NCI-H446 treated with DMSO at 0.1 percent for 48 hours (cell line): ENCODE data around the gene MTPN.

ENCODE experiments used
- DNase-seq: peaks from one replicate; lab custom pipeline; 2025; lab: John Stamatoyannopoulos, UW

Gene MTPN

DNA sequence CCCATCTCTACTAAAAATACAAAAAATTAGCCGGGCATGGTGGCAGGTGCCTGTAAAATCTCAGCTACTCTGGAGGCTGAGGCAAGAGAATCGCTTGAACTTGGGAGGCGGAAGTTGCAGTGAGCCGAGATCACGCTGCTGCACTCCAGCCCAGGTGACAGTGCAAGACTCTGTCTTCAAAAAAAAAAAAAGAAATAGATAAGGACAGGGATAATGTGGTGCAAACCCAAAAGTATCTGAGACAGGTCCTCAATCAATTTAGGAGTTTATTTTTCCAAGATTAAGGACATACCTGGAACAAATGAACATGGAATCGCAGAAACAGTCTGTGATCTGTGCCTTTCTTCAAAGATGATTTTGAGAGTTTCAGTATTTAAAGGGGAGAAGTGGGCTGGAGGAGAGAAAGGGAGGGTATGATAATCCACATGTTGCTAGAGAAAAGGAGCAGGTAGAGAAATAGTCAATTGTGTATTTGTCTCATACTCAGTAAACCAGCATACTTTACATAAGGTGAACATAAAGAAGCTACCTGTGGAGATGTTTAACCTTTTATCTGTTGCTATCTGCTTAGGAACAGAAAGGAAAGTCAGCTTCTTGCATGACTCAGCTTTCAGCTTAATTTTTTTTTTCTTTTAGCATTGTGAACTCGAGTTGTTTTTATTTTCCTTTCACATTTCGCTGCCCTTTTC lies 4.9 kb upstream of the MTPN start:
- DNase-seq, result no peak

DNA sequence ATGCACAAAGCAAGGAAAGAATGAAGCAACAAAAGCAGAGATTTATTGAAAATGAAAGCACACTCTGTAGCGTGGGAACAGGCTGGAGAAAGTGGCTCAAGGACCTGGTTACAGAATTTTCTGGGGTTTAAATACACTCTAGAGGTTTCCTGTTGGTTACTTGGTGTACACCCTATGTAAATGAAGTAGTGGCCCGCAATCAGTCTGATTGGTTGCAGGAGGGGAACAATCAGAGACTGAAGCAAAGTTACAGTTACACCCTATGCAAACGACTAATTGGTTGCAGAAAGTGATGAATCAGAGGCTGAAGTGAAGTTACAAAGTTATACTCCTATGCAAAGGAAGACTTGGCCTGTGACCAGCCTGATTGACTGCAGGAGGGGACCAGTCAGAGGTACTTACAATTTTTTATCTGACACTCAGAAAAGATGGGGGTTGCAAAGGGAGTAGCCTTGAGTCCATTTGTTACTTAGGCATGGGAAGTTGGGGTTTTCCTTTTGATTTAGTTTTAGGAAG lies 3.6 kb upstream of the MTPN start:
- no peak for DNase-seq

DNA sequence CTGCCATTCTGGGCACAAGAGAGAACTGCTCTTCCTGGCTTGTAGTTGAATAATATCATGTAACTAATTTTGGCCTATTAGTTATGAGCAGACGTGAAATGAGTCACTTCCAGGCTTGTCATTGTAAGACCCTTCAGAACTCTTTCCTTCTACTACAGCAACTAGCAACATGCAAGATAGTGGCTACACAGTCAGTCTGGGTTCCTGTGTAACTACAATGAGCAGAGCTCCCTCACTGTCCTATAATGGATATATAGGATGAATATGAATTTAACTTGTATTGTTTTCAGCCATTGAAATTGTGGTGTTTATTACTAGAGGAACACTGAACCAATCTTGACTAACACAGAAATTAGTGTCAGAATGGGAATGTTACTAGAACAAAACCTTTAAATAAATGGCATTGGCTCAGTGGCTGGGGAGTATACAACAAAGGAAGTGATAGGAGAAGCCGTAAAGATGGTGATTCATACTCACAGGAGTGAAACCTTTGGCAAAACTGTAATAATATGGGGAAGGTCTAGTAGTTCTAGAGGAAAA lies 2.9 kb upstream of the MTPN start:
- DNase-seq, result no peak

DNA sequence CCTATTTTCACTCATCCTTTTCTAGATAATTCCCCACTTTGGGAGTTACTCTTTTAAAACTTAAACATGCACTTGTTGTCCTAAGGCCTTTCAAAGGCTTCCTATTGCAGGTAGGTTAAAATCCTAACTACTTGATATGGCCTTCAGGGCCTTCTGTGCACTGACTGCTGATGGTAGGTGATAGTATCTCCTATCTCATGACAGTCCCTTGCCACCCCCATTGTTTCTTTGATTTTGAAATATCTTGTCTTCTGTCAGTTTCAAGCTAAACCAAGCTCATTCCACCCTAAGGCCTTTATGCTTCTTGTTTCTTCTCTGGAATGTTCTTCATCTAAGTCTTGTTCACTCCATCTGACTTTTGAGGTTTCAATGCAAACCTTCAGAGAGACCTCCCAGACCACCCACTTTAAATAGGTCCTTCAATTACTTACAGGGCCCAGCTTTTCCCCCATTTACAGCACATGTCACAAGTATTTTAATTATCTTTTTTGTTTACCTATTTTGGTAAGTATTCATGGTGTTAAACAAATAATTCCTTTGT lies 2.4 kb upstream of the MTPN start:
- DNase-seq, result no peak

DNA sequence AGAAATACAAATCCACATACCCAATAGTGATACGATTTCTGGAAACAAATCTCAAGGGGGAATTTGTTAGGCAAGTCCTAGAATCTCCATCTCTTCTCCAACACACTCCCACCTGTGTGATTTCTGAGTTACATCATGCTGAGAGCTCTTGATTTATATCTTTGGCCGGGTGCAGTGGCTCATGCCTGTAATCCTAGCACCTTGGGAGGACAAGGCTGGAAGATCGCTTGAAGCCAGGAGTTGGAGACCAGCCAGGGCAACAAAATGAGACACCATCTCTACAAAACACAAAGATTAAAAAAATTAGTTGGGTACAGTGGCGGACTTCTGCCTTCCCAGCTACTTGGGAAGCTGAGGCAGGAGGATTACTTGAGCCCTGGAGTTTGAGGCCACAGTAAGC lies 1.5 kb upstream of the MTPN start:
- no peak for DNase-seq

DNA sequence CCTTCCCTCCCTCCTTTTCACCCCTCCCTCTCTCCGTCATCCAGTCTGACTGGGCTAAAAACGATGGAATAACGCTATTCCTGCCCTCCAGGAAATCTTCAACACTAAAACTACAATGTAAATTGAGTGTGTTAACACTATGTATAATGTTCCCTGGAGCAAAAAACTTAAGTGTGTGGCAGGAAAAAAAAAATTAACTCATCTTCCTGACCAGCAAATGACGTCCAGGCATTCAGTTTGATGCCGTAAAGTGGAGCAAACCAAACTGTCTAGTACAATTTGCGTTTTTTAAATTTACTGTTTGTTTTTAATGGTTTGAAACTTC lies 545 bp upstream of the MTPN start:
- DNase-seq, result no peak

DNA sequence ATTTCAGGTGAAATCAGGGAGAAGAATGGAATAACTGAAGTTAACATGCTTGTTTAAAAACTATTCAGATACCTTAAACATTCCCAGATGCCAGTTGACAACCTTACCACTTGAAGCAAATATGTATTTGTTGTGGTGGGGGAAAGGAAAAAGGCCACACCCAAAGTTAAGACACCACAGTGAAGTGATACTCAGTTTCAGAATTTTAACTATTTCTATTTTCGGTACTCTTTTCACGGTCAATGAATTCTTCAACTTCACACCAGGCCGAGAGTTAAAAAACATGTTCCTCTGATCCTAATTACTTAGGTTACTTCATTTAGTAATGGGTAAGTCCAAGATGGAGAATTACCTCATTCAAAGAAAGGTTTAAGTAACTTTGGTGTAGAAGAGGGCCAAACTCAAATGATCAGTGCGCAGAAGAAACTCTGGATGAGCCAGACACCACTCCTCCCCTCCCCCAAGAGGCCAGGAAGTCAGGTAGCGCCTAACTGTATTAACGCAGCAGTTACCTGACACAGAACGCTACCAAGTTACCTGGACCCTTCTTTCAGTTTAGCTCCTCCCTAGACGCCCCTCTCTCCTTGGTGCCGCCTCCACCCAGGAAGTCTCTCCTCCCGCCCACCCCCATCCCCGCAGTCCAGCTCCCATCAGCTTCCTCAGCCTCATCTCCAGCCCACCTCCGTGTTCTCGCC lies 700 bp downstream of the MTPN start:
- no peak for DNase-seq

DNA sequence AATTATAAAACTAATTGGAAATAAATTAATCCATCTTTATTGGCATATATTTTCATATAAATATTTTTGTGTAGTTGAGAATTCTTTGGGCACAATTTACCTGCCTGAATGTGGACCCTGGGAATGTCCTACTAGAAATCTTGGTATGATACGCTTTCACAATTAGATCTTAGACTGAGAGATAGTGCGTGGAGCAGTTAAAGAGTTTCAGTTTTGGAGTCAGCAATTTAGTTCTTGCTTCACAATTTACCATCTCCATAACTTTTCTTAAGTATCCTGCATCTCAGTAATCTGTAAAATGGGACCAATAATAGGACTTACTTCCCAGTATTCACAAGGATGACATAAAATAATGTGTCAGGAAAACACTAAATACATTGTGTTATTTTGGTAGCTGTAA lies 2.0 kb downstream of the MTPN start:
- no peak for DNase-seq

DNA sequence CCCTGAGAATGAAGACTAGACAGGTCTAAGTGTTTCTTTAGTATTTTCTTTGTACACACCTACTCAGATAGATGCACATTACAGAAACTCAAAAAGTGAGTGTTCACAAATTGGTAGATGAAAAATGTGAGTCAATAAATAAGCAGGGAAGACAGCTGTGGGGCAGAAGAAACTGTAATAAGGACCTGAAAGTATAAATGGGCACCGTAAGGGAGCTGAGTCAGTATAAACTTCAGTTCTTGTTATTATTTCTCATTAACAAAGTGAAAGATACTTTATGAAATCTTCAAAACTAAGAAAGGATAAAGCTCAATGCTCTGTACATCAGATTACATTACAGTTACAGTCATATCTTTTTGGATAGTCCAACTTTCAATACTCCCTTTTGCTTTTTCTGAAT lies 2.5 kb downstream of the MTPN start:
- no peak for DNase-seq

DNA sequence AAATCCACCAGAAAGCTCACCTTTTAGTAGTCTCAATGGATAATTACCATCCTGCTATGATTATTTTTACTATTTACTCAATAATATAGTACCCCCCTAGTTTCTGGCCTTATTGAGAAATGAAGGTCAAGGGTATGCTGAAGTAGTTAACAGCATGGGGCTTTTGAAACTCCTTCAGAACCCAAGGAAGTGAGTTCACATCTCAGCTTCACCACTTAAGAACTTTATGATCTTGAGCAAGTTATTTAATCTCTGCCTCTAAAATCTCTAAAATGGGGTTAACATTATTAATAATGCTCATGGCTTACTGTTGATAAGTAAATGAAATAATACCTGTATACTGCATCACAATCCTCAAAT lies 5.8 kb downstream of the MTPN start:
- DNase-seq, result no peak

DNA sequence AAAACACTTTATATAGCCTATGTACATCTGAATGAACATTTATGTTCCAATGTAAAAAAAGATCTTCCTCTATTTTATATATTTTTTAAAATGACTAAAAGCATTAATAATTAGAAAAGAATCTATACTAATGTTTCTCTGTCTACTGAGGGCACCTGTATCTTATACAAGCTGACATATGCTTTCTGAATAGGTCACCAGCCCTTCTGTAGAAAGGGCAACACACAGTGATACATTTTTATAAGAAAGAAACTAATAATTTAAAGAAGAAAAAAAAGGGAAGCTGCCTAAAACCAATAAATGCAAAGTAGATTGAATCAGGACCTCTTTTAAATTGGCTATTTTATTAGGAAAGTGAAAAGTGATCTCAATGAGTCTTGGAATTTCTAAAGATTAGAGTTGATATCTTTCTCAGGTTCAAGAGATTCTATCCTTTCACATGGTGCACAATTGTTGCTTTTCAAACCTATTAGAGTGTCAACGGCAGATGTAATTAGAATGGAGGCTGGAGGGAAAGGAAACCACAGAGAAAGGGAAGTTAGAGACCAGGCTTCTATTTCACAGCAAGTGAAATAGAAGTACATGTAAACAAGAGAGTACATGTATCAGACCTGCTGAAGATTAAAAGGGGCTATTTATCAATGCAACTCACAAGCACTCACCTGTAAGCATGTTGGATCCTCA lies 6.3 kb downstream of the MTPN start:
- no peak for DNase-seq

DNA sequence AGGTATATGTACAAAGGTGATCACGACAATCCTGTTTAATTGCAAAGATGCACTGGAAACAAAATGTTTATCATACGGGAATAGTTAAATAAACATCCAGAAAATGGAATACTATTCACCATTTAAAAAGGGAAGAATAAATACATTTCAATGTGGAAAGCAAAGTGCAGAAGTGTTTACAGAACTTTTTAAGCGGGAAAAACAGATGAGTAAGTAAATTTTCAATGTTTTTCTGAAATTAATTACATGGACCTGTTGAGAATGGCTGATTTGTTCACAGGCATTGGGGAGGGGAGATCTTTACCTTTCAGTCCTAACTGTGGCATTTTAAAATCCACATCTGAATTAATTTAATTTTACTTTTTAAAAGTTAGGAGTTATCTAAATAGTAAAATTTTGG lies 7.1 kb downstream of the MTPN start:
- no peak for DNase-seq

DNA sequence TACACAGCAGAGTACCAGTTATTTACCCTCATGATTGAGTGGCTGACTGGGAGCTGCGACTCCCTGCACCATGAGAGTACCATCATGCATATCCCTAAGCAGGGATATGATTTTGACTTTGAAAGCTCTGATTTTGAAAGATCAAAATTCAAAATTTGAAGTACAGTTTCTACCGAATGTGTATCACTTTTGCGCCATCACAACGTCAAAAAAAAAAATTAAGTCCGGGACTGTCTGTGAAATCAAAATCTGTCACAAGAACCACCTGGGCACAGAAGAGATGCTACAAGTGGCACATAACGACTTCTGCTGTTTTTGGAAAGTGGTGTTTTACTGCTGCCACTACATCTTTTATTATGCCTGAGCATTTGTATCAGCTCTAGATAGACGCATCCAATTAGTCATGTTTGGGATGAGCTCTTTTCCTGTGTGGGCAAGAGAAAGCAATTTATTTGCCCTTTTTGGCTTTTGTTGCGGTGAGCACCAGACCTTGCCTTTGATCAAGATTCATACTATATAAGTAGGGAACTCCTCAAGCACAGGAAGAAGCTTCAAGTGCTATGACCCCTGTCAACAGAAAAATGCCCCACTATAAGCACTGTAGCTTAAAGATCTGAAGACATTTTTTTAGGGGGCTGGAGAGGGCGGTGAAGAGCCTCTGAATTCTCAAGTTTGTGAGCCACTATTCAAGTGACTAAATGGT lies 10.7 kb downstream of the MTPN start:
- no peak for DNase-seq

DNA sequence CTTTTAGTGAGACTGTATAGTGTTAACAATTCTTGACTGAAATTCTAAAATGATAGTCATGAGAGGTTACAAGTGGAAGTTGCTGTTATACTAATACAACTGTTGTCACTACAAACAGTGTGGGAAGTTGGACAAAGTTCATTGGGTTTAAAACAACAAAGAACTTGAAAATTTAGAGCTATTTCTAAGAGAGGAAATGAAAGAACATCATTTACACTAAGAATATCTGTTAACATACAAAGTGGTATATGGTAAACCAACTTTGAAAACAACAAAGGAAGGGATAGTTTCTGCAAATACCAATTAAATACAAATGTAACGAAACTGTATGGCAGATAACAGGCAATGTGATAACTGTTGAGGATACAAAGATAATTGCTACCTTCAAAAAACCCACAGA lies 11.6 kb downstream of the MTPN start:
- no peak for DNase-seq

DNA sequence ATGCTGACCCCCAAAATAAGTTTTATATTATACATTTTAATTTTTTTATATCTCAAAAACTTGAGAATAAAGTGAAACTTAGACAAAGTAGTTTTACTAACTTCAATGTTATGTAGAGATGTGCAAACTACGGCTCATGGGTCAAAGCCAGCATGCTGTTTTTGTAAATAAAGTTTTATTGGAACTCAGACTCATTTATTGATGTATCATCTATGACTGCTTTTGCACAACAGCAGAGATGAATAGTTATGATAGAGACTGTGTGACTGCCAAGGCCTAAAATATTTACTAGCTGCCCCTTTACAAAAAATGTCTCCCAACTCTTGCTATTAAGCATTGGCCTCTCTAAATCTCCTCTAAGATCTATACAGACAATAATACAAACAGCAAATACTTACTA lies 12.4 kb downstream of the MTPN start:
- DNase-seq, result no peak

DNA sequence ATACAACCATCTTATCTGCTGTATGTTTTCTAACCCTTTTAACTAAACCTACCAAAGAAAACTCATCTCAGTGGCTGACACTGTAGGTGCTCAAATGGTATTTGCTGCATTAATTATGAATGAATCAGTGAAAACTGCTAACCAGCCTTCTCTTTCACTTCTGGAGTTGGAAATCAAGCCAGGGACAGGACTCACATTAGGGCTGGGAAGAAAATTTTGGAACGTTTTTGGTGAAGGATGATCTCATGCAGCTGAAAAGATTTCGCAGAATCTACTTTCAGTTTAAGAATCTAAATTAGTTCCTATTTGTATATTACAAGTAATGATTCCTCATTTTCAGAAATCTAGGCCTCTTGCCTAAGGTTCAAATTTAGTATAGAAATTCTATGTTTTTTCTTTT lies 12.9 kb downstream of the MTPN start:
- DNase-seq, result no peak

DNA sequence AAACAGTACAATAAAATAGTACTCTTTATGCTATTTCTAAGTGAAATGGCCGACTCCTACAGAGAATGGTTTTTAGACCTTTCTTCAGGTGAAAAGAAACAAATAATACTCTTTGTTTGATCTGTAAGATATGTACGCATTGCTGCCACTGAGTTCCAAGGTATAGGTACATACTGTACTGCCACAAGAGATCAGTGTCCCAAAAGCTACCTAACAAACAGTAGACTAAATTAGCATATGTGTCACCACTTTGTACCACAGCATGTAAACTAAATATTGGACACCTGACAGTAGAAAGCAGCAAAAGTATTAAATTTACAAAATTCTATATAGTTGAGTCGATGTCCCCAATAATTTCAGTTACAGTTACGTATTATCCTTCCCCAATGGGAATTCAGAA lies 14.4 kb downstream of the MTPN start:
- no peak for DNase-seq

DNA sequence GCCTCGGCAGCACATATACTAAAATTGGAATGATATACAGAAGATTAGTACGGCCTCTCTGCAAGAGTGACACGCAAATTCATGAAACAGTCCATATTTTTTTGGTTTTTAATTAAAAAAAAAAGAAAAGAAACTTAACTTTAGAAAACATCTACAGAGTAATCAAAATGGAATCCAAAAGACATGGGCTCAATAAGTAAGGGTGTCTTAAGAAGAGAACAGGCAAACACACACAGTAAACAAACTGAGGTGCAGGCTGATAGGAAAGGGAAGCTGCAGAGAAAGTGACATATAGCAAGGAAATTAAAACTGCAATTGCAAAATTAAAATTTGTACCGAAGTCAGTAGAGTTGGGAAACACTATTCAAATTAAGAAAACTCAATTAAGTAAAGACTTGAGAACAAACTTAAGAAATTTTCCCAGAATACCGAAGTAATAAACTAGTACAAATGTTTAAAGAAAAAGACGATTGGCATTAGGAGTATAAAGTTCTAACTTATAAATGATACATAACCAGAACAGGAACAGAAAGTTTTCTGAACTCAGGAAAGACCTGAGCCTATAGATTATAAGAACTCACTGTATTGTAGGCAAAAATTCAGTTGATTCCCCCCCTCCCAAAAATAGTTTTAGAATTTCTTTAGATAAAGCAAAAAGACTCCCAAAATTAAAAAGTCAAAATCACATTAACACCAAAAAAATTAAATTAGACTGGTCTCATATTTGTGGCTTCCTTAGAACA lies 16.3 kb downstream of the MTPN start:
- DNase-seq, result no peak

DNA sequence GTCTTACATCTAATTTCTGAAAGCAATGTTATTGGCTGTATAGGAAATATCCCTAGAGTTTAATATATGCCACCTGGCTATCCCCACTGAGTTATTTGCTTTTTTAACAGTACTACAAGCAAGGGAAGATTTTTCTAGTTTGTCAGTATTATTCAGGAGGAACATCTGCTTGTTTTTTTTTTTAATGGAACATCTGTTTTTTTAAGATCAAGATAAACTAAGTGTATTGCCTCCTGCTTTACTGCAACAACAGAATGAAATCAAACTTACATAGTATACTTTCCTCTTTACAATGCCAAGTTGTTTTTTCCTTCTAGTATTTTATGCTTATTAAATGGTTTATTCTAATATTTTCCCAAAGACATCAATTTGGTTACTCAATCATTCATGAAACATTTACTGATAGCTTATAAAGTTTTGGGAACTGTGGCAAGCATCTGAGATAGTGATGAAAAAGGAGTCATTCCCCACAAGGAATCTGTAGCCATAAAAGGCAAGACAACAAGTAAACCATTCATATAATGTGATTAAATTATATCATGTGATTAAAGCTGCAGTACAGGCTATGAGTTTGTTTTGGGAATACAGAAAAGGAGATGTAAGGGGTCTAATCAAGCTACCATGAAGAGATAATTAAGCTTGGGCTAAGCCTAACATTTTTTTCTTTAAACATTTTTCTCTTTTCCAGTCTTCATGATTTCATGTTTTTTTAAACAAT lies 17.4 kb downstream of the MTPN start:
- DNase-seq, result no peak

DNA sequence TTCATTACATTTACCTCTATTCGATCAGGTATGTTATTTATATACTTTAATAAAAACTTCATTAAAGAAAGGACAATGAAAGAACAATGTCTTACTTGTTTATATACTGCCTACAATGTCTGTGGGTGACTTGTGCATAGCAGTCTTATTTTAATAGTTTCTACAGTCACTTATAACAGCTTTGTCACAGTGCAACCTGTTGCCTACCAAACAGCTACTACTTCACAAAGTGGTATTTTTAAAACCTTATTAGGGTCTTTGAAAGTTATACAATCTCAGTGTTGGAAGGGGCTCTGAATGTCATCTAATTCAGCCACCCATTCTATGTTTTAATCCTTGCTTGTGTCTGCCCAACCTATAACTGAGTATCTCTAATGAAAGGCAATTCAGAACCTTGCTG lies 19.0 kb downstream of the MTPN start:
- no peak for DNase-seq

DNA sequence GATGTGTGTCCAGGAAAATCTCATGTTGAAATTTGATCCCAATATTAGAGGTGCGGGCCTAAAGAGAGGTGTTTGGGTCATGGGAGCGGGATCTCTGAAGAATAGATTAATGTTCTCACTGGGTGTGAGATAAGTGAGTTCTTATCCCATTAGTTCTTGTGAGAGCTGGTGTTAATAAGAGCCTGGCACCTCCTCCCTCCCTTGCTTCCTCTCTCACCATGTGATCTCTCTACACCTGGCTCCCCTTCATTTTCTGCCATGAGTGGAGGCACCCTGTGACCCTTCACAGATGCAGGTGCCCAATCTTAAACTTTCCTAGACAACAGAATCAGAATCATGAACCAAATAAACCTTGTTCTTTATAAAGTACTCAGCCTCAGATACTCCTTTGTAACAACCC lies 19.5 kb downstream of the MTPN start:
- no peak for DNase-seq
